ENCODE data around the gene TPST2.
A peak's percentile ranks its signal among the peaks of the same experiment; 100 is the strongest.

Gene TPST2

GRCh38 chr22:26597480-26597879 lies 7.5 kb upstream of the TPST2 start:
- Histone ChIP-seq H3K4me1 (ENCODE audit: control insufficient read depth in 1 of 2, insufficient read depth in 2 of 2, low read length in 2 of 2) (peaks cover 5 to 10% of the 10 kb centered on the region in 2 donors), H3K9ac (ENCODE audit: low read depth in 1 of 2, low read length in 2 of 2) (no peak overlapping the region), H3K9me3 (ENCODE audit: control insufficient read depth in 1 of 2, low read length in 2 of 2) (no peaks in the 10 kb centered on the region), H3K27me3 (ENCODE audit: control insufficient read depth in 1 of 2, insufficient read depth in 2 of 2, low read length in 2 of 2) (no peaks in the 10 kb centered on the region), H3K27ac (ENCODE audit: low read depth, low read length) (no peak overlapping the region), H3K4me3 (ENCODE audit: low read depth in 1 of 2, low read length in 2 of 2) (no peak overlapping the region), H3K36me3 (ENCODE audit: control insufficient read depth in 1 of 2, insufficient read depth in 2 of 2, low read length in 2 of 2) (no peaks in the 10 kb centered on the region)

- Histone ChIP-seq H3K27me3 (ENCODE audit: control insufficient read depth in 1 of 2, insufficient read depth in 2 of 2, low read length in 2 of 2) (no peaks in the 10 kb centered on the region), H3K36me3 (ENCODE audit: control insufficient read depth in 1 of 2, insufficient read depth in 2 of 2, low read length in 2 of 2) (no peaks in the 10 kb centered on the region), H3K4me3 (ENCODE audit: low read depth in 1 of 2, low read length in 2 of 2) (no peak overlapping the region), H3K9me3 (ENCODE audit: control insufficient read depth in 1 of 2, low read length in 2 of 2) (no peaks in the 10 kb centered on the region), H3K27ac (ENCODE audit: low read depth, low read length) (no peak overlapping the region), H3K4me1 (ENCODE audit: control insufficient read depth in 1 of 2, insufficient read depth in 2 of 2, low read length in 2 of 2) (peaks cover 10 to 14% of the 10 kb centered on the region in 2 donors), H3K9ac (ENCODE audit: low read depth in 1 of 2, low read length in 2 of 2) (no peak overlapping the region)
Observed at GRCh38 chr22:26597026-26597425, 7.1 kb upstream of the TPST2 start.

GRCh38 chr22:26593763-26594162 lies 3.8 kb upstream of the TPST2 start:
- peaks cover 25 to 31% of the 10 kb centered on the region in 2 donors for H3K4me1 ChIP-seq (ENCODE audit: control insufficient read depth in 1 of 2, insufficient read depth in 2 of 2, low read length in 2 of 2)
- no peak overlapping the region for H3K9ac ChIP-seq (ENCODE audit: low read depth in 1 of 2, low read length in 2 of 2)
- no peaks in the 10 kb centered on the region for H3K27me3 ChIP-seq (ENCODE audit: control insufficient read depth in 1 of 2, insufficient read depth in 2 of 2, low read length in 2 of 2)
- no peaks in the 10 kb centered on the region for H3K9me3 ChIP-seq (ENCODE audit: control insufficient read depth in 1 of 2, low read length in 2 of 2)
- H3K4me3 ChIP-seq (ENCODE audit: low read depth in 1 of 2, low read length in 2 of 2), result no peak overlapping the region
- H3K27ac ChIP-seq (ENCODE audit: low read depth, low read length), result no peak overlapping the region
- no peaks in the 10 kb centered on the region for H3K36me3 ChIP-seq (ENCODE audit: control insufficient read depth in 1 of 2, insufficient read depth in 2 of 2, low read length in 2 of 2)

- Histone ChIP-seq H3K27me3 (ENCODE audit: control insufficient read depth in 1 of 2, insufficient read depth in 2 of 2, low read length in 2 of 2) (no peaks in the 10 kb centered on the region), H3K4me3 (ENCODE audit: low read depth in 1 of 2, low read length in 2 of 2) (no peak overlapping the region), H3K9ac (ENCODE audit: low read depth in 1 of 2, low read length in 2 of 2) (no peak overlapping the region), H3K9me3 (ENCODE audit: control insufficient read depth in 1 of 2, low read length in 2 of 2) (no peaks in the 10 kb centered on the region), H3K4me1 (ENCODE audit: control insufficient read depth in 1 of 2, insufficient read depth in 2 of 2, low read length in 2 of 2) (peaks cover 26 to 34% of the 10 kb centered on the region in 2 donors), H3K36me3 (ENCODE audit: control insufficient read depth in 1 of 2, insufficient read depth in 2 of 2, low read length in 2 of 2) (no peaks in the 10 kb centered on the region), H3K27ac (ENCODE audit: low read depth, low read length) (no peak overlapping the region)
Observed at GRCh38 chr22:26592421-26592891, 2.5 kb upstream of the TPST2 start.

GRCh38 chr22:26589367-26589844 lies 526 bp downstream of the TPST2 start:
- Histone ChIP-seq H3K9ac (ENCODE audit: low read depth in 1 of 2, low read length in 2 of 2) (peak overlapping the region; percentile 70 to 80), H3K36me3 (ENCODE audit: control insufficient read depth in 1 of 2, insufficient read depth in 2 of 2, low read length in 2 of 2) (no peaks in the 10 kb centered on the region), H3K27ac (ENCODE audit: low read depth, low read length) (peak overlapping the region; percentile 73), H3K4me3 (ENCODE audit: low read depth in 1 of 2, low read length in 2 of 2) (peak overlapping the region; percentile 79 to 87), H3K4me1 (ENCODE audit: control insufficient read depth in 1 of 2, insufficient read depth in 2 of 2, low read length in 2 of 2) (peaks cover 46 to 48% of the 10 kb centered on the region in 2 donors), H3K9me3 (ENCODE audit: control insufficient read depth in 1 of 2, low read length in 2 of 2) (no peaks in the 10 kb centered on the region), H3K27me3 (ENCODE audit: control insufficient read depth in 1 of 2, insufficient read depth in 2 of 2, low read length in 2 of 2) (no peaks in the 10 kb centered on the region)

- Histone ChIP-seq H3K27ac (ENCODE audit: low read depth, low read length) (peak overlapping the region; percentile 73), H3K9ac (ENCODE audit: low read depth in 1 of 2, low read length in 2 of 2) (peak overlapping the region; percentile 70 to 80), H3K27me3 (ENCODE audit: control insufficient read depth in 1 of 2, insufficient read depth in 2 of 2, low read length in 2 of 2) (no peaks in the 10 kb centered on the region), H3K9me3 (ENCODE audit: control insufficient read depth in 1 of 2, low read length in 2 of 2) (no peaks in the 10 kb centered on the region), H3K4me1 (ENCODE audit: control insufficient read depth in 1 of 2, insufficient read depth in 2 of 2, low read length in 2 of 2) (peaks cover 46% of the 10 kb centered on the region in 2 donors), H3K4me3 (ENCODE audit: low read depth in 1 of 2, low read length in 2 of 2) (peak overlapping the region; percentile 79 to 87), H3K36me3 (ENCODE audit: control insufficient read depth in 1 of 2, insufficient read depth in 2 of 2, low read length in 2 of 2) (no peaks in the 10 kb centered on the region)
Observed at GRCh38 chr22:26588729-26589366, 1.1 kb downstream of the TPST2 start.

- Histone ChIP-seq H3K9ac (ENCODE audit: low read depth in 1 of 2, low read length in 2 of 2) (no peak overlapping the region), H3K27ac (ENCODE audit: low read depth, low read length) (no peak overlapping the region), H3K36me3 (ENCODE audit: control insufficient read depth in 1 of 2, insufficient read depth in 2 of 2, low read length in 2 of 2) (no peaks in the 10 kb centered on the region), H3K4me1 (ENCODE audit: control insufficient read depth in 1 of 2, insufficient read depth in 2 of 2, low read length in 2 of 2) (peaks cover 45 to 46% of the 10 kb centered on the region in 2 donors), H3K9me3 (ENCODE audit: control insufficient read depth in 1 of 2, low read length in 2 of 2) (no peaks in the 10 kb centered on the region), H3K4me3 (ENCODE audit: low read depth in 1 of 2, low read length in 2 of 2) (peak overlapping the region; percentile 79 to 87), H3K27me3 (ENCODE audit: control insufficient read depth in 1 of 2, insufficient read depth in 2 of 2, low read length in 2 of 2) (no peaks in the 10 kb centered on the region)
Observed at GRCh38 chr22:26587991-26588613, 1.8 kb downstream of the TPST2 start.

- Histone ChIP-seq H3K9me3 (ENCODE audit: control insufficient read depth in 1 of 2, low read length in 2 of 2) (no peaks in the 10 kb centered on the region), H3K27me3 (ENCODE audit: control insufficient read depth in 1 of 2, insufficient read depth in 2 of 2, low read length in 2 of 2) (no peaks in the 10 kb centered on the region), H3K4me3 (ENCODE audit: low read depth in 1 of 2, low read length in 2 of 2) (peak overlapping the region; percentile 1 to 12), H3K9ac (ENCODE audit: low read depth in 1 of 2, low read length in 2 of 2) (peak overlapping the region in 1 of 2 donors; percentile 1), H3K36me3 (ENCODE audit: control insufficient read depth in 1 of 2, insufficient read depth in 2 of 2, low read length in 2 of 2) (peaks cover 5 to 8% of the 10 kb centered on the region in 2 donors), H3K4me1 (ENCODE audit: control insufficient read depth in 1 of 2, insufficient read depth in 2 of 2, low read length in 2 of 2) (peaks cover 31 to 33% of the 10 kb centered on the region in 2 donors), H3K27ac (ENCODE audit: low read depth, low read length) (peak overlapping the region; percentile 17)
Observed at GRCh38 chr22:26586556-26587325, 3.2 kb downstream of the TPST2 start.

GRCh38 chr22:26585104-26585790 lies 4.7 kb downstream of the TPST2 start:
- H3K4me1 ChIP-seq (ENCODE audit: control insufficient read depth in 1 of 2, insufficient read depth in 2 of 2, low read length in 2 of 2), result peaks cover 25% of the 10 kb centered on the region in 2 donors
- H3K27ac ChIP-seq (ENCODE audit: low read depth, low read length), result no peak overlapping the region
- H3K9ac ChIP-seq (ENCODE audit: low read depth in 1 of 2, low read length in 2 of 2), result no peak overlapping the region
- peaks cover 5 to 10% of the 10 kb centered on the region in 2 donors for H3K36me3 ChIP-seq (ENCODE audit: control insufficient read depth in 1 of 2, insufficient read depth in 2 of 2, low read length in 2 of 2)
- no peak overlapping the region for H3K4me3 ChIP-seq (ENCODE audit: low read depth in 1 of 2, low read length in 2 of 2)
- H3K27me3 ChIP-seq (ENCODE audit: control insufficient read depth in 1 of 2, insufficient read depth in 2 of 2, low read length in 2 of 2), result no peaks in the 10 kb centered on the region
- no peaks in the 10 kb centered on the region for H3K9me3 ChIP-seq (ENCODE audit: control insufficient read depth in 1 of 2, low read length in 2 of 2)

Data from duodenal mucosa (tissue), 2 donors.